Fibroblast of mammary gland (primary cell): Measurements from ENCODE around the gene RPN1.

Experiments used
- DNase-seq: peaks from one replicate; pipeline ENCODE4 v3.0.0-alpha.2; 2010; ENCODE audit warnings: low read depth
- H3K4me3 ChIP-seq: 2 replicates; pipeline ENCODE4 v1.5.1; 2011; ENCODE audit warnings: low read depth, mild to moderate bottlenecking, low read length, moderate library complexity; ENCODE audit not compliant: control insufficient read depth
- CTCF ChIP-seq: conservative IDR thresholded peaks from 2 replicates; pipeline ENCODE4 v1.5.1; 2011; ENCODE audit warnings: low read depth, low read length, inconsistent platforms; ENCODE audit not compliant: control insufficient read depth, insufficient read depth

The RPN1 gene

DNA sequence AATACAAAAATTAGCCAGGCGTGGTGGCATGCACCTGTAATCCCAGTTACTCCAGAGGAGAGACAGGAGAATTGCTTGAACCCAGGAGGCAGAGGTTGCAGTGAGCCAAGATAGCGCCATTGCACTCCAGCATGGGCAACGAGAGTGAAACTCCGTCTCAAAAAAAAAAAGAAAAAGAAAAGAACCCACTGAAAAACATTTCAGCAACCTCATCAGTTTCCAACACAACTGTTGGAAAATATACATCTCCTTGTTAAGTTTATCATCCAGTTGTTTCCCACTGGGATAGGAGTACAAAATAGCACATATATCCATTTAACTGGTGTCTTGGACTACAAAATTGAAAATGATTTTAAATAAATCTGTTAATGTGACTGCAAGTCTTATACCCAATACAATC is 2.2 kb downstream of the RPN1 start:
- TF ChIP-seq CTCF = no peak
- no peak for DNase-seq
- peak overlapping the region; percentile 94 for H3K4me3 ChIP-seq

DNA sequence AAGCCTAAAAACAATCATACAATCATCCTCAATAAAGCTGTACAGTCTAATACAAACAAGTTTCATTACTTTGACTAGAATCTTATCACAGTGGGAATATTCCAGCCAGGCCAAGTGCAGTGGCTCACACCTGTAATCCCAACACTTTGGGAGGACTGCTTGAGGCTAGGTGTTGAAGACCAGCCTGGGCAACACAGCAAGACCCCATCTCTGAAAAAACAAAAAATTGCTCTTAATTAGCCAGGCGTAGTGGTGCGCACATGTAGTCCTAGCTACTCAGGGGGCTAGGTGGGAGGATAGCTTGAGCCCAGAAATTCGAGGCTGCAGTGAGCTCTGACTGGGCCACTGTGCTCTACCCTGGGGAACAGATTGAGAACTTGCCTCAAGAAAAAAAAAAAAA is 3.3 kb downstream of the RPN1 start:
- DNase-seq = no peak
- no peak overlapping the region for H3K4me3 ChIP-seq

GRCh38 chr3:128634075-128634611 is 16.5 kb downstream of the RPN1 start:
- no peak overlapping the region for H3K4me3 ChIP-seq
- no peak for DNase-seq
- TF ChIP-seq CTCF = no peak

More for the DNA sequence above, 3.3 kb downstream of the RPN1 start:
- no peak for TF ChIP-seq CTCF

DNA sequence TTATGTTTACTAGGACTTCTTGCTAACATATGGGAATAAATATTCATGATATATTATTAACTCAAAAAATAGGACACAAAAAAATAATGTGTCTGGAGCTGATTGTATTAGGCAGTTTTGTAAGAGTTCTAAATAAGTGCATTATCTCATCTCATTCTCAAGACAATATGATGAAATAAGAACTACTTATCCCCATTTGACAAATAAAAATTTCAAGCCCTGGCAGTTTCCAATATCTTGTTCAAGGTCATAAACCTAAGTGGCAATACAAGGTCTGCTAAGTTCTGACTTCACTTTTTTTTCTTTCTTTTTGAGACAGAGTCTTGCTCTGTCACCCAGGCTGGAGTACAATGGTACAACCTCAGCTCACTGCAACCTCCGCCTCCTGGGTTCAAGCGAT is 18.3 kb downstream of the RPN1 start:
- H3K4me3 ChIP-seq = no peak overlapping the region
- no peak for DNase-seq
- no peak for TF ChIP-seq CTCF

GRCh38 chr3:128629936-128630335 is 20.7 kb downstream of the RPN1 start:
- no peak for DNase-seq
- no peak overlapping the region for H3K4me3 ChIP-seq
- no peak for TF ChIP-seq CTCF

GRCh38 chr3:128625409-128625945 is 25.1 kb downstream of the RPN1 start:
- DNase-seq = no peak
- no peak for TF ChIP-seq CTCF
- no peak overlapping the region for H3K4me3 ChIP-seq

- no peak overlapping the region for H3K4me3 ChIP-seq
- no peak for DNase-seq
- TF ChIP-seq CTCF = no peak
These were observed 26.0 kb downstream of the RPN1 start for GRCh38 chr3:128624526-128625138.
